Stimulated activated CD8-positive, alpha-beta memory T cell treated with anti-CD3 and anti-CD28 coated beads, Interleukin-15, amount 100 ng/mL, for 24 hours (primary cell): ENCODE results near the gene STRA8.
"Not testable (repeated sequence)": the region's sequence is repeated elsewhere in the genome, so short reads cannot be mapped to it uniquely, and the experiment has no call there.

ENCODE experiments used
- DNase-seq: peaks from one replicate; pipeline ENCODE4 v3.0.0-alpha.2; 2020; ENCODE audit warnings: low read depth

Gene STRA8

GRCh38 chr7:135205850-135206249, 27.8 kb upstream of the STRA8 start:
- no peak for DNase-seq

GRCh38 chr7:135206941-135207391, 26.7 kb upstream of the STRA8 start:
- no peak for DNase-seq

GRCh38 chr7:135207406-135208101, 26.1 kb upstream of the STRA8 start:
- no peak for DNase-seq

GRCh38 chr7:135208102-135208793, 25.4 kb upstream of the STRA8 start:
- no peak for DNase-seq

GRCh38 chr7:135209225-135209834, 24.3 kb upstream of the STRA8 start:
- no peak for DNase-seq

GRCh38 chr7:135210888-135211178, 22.8 kb upstream of the STRA8 start:
- DNase-seq = no peak

GRCh38 chr7:135211179-135211945, 22.3 kb upstream of the STRA8 start, which contains the start of gene WDR91:
TSS of gene WDR91 (minus strand) at chr7:135211526. CDS start at chr7:135211502, 24 bp downstream.
- DNase-seq = peak; percentile 95

- not testable (repeated sequence) for DNase-seq
These were observed 21.5 kb upstream of the STRA8 start for GRCh38 chr7:135211946-135212685.

GRCh38 chr7:135213831-135214230, 19.8 kb upstream of the STRA8 start:
- no peak for DNase-seq

- DNase-seq = no peak
These were observed 18.5 kb upstream of the STRA8 start for GRCh38 chr7:135215180-135215579.

- DNase-seq = no peak
These were observed 17.9 kb upstream of the STRA8 start for GRCh38 chr7:135215698-135216097.

GRCh38 chr7:135217645-135218509, 15.8 kb upstream of the STRA8 start:
- no peak for DNase-seq

- no peak for DNase-seq
These were observed 9.6 kb upstream of the STRA8 start for GRCh38 chr7:135224027-135224426.

- no peak for DNase-seq
These were observed 2.0 kb upstream of the STRA8 start for GRCh38 chr7:135231686-135232085.

GRCh38 chr7:135232087-135232486, 1.6 kb upstream of the STRA8 start:
- no peak for DNase-seq

GRCh38 chr7:135232720-135233119, 918 bp upstream of the STRA8 start:
- no peak for DNase-seq

GRCh38 chr7:135234095-135234494, 457 bp downstream of the STRA8 start:
- DNase-seq = not testable (repeated sequence)

- no peak for DNase-seq
These were observed 1.1 kb downstream of the STRA8 start for GRCh38 chr7:135234727-135235126.

- no peak for DNase-seq
These were observed 2.2 kb downstream of the STRA8 start for GRCh38 chr7:135235841-135236240.

- no peak for DNase-seq
These were observed 3.1 kb downstream of the STRA8 start for GRCh38 chr7:135236727-135237126.
